K562 (cell line): Measurements from ENCODE around the gene PSMD2. TPM values are rescaled to one million over a fixed set of nuclear protein-coding genes. Genes with fewer than 3 reads are reported as not detected.

Experiments
- ATAC-seq: fragments of 200-7000 bp; cut with Tn5 transposase; 3 replicates; pipeline ENCODE4 v1.9.1; 2020; ENCODE audit warnings: moderate library complexity
- BruUV-seq: library from RNA; stranded (reverse); fragments of 400-500 nt; replicated peaks from 2 replicates; lab custom pipeline; 2021; lab: Mats Ljungman, UMichigan
- CTCF ChIA-PET: fragments of 300-600 bp; formaldehyde crosslinking; extraction: SDS; loops from one replicate; lab custom pipeline; 2021; ENCODE audit warnings: low intra/inter-chr PET ratio; lab: Yijun Ruan, JAX
- POLR2A ChIA-PET: fragments of 300-600, 350-650 bp; sonication (Branson Sonifier 250); formaldehyde crosslinking; extraction: SDS; loops from one replicate; lab custom pipeline; 2021; ENCODE audit warnings: antibody characterized with exemption, inconsistent platforms; lab: Yijun Ruan, JAX
- DNase-seq, 4 experiments: peaks; one replicate each; pipeline versions ENCODE4 v3.0.0 to v3.0.0-alpha.2; 2011 to 2018; ENCODE audit warnings: low spot score in 3 of 4, mixed read lengths in 3 of 4; ENCODE audit errors: extremely low read depth in 1 of 4
- FAIRE-seq: peaks from 2 replicates; lab custom pipeline; 2011; peaks lifted over from hg19 to GRCh38; lab: Jason Lieb, UNC
- H2AFZ ChIP-seq: 2 replicates; pipeline ENCODE4 v1.6.0; 2011; ENCODE audit warnings: low read depth, low read length, control low read depth, inconsistent platforms
- H3K27ac ChIP-seq: fragments of 200-600 bp; 3 replicates; pipeline ENCODE4 v1.8.0; 2011; ENCODE audit warnings: low read depth, mild to moderate bottlenecking, control low read depth, inconsistent platforms, low read length, moderate library complexity, mixed read lengths; ENCODE audit errors: extremely low read depth
- H3K27me3 ChIP-seq, 2 experiments: fragments of 300-600 bp in 1 of 2; 2 replicates in 1 of 2; 3 replicates in 1 of 2; pipeline versions ENCODE4 v1.6.0 to v1.8.0; 2011; ENCODE audit warnings: inconsistent platforms in 2 of 2, low read length in 2 of 2, mild to moderate bottlenecking in 1 of 2, mixed read lengths in 1 of 2, moderate library complexity in 1 of 2; ENCODE audit not compliant: control insufficient read depth in 2 of 2, insufficient read depth in 2 of 2
- H3K36me3 ChIP-seq: fragments of 300-600 bp; 3 replicates; pipeline ENCODE4 v1.8.0; 2011; ENCODE audit warnings: mild to moderate bottlenecking, low read length, inconsistent platforms; ENCODE audit not compliant: control insufficient read depth, insufficient read depth
- H3K4me1 ChIP-seq, 2 experiments: fragments of 200-600 bp in 1 of 2; replicated peaks in 1 of 2; 2 replicates in 1 of 2; 3 replicates in 1 of 2; pipeline versions ENCODE4 v1.5.1 to v1.8.0; 2011; ENCODE audit warnings: inconsistent platforms in 2 of 2, low read length in 2 of 2, mild to moderate bottlenecking in 1 of 2, mixed read lengths in 1 of 2, moderate library complexity in 1 of 2; ENCODE audit not compliant: control insufficient read depth in 2 of 2, insufficient read depth in 2 of 2
- H3K4me2 ChIP-seq: 2 replicates; pipeline ENCODE4 v1.6.1; 2011; ENCODE audit warnings: low read length, control low read depth, inconsistent platforms, mixed read lengths; ENCODE audit not compliant: insufficient read depth
- H3K4me3 ChIP-seq: fragments of 200-600 bp; sonication (generic), shearing (Covaris generic); 2 replicates; pipeline ENCODE4 v1.5.1; 2016; ENCODE audit warnings: control low read depth, inconsistent platforms
- H3K79me2 ChIP-seq: fragments of 200-600 bp; 3 replicates; pipeline ENCODE4 v1.8.0; 2011; ENCODE audit warnings: low read length, inconsistent platforms; ENCODE audit not compliant: control insufficient read depth, insufficient read depth
- H3K9ac ChIP-seq, 2 experiments: 2 replicates each; pipeline versions ENCODE4 v1.6.0 to v1.6.1; 2011; ENCODE audit warnings: low read depth in 2 of 2, low read length in 2 of 2, control low read depth in 1 of 2, inconsistent platforms in 1 of 2, mild to moderate bottlenecking in 1 of 2, mixed read lengths in 1 of 2; ENCODE audit not compliant: insufficient read depth in 1 of 2
- H3K9me1 ChIP-seq: one replicate; pipeline ENCODE4 v1.6.0; 2011; ENCODE audit warnings: inconsistent platforms, mild to moderate bottlenecking, low read length, moderate library complexity; ENCODE audit not compliant: control insufficient read depth, insufficient read depth
- H3K9me3 ChIP-seq: replicated peaks from 2 replicates; pipeline ENCODE4 v1.5.1; 2011; ENCODE audit warnings: low read depth, low read length, inconsistent platforms; ENCODE audit not compliant: control insufficient read depth, insufficient read depth
- H4K20me1 ChIP-seq: replicated peaks from 2 replicates; pipeline ENCODE4 v1.6.1; 2011; ENCODE audit warnings: low read length, inconsistent platforms, mixed read lengths; ENCODE audit not compliant: control insufficient read depth, insufficient read depth
- RB1 ChIP-seq: fragments of 450-650 bp; IDR thresholded peaks from 2 replicates; pipeline ENCODE4 v1.6.1; 2017; ENCODE audit warnings: low read depth, mild to moderate bottlenecking
- RBFOX2 ChIP-seq: fragments of 200-400 bp; formaldehyde crosslinking; IDR thresholded peaks from 2 replicates; pipeline ENCODE4 v1.6.1; 2017; ENCODE audit warnings: low read depth, mild to moderate bottlenecking, low read length, moderate library complexity
- ZBTB11 ChIP-seq, 3 experiments: fragments of 200-800 bp in 1 of 3; fragments of 250-450 bp in 1 of 3; fragments of 450-650 bp in 1 of 3; sonication (Bioruptor Pico) in 1 of 3; sonication (Bioruptor generic) in 1 of 3; formaldehyde crosslinking in 1 of 3; IDR thresholded peaks; 2 replicates each; pipeline versions ENCODE4 v1.6.1 to v1.8.0; 2016 to 2022; ENCODE audit warnings: mild to moderate bottlenecking in 2 of 3, missing genetic modification characterization in 2 of 3, missing compliant biosample characterization in 1 of 3, moderate library complexity in 1 of 3
- WGBS: fragments of 100-300 bp; shearing (Covaris generic); methylation state at CpG from one replicate; pipeline ENCODE4 v1.1.6; 2016; ENCODE audit warnings: low coverage, mixed read lengths; ENCODE audit not compliant: insufficient coverage; ENCODE audit errors: missing lambda C conversion rate; 5-methylcytosine and 5-hydroxymethylcytosine counted together
- in situ Hi-C: fragments of 300-500 bp; cut with MboI; formaldehyde crosslinking; loops from 4 replicates; pipeline ENCODE4 v1.15.0; 2018; ENCODE audit warnings: inconsistent platforms, mixed read lengths
- intact Hi-C: fragments of 100-400 bp; cut with micrococcal nuclease; formaldehyde crosslinking; loops from 2 replicates; pipeline ENCODE4 v1.14.2; 2022
- polyA plus RNA-seq, 8 experiments: library from polyadenylated mRNA; depleted of rRNA in 4 of 8; stranded (reverse) in 5 of 8; unstranded in 3 of 8; fragments of >200 nt; fragmentation: Nextera tagmentation in 2 of 8; fragmentation: Illumina TruSeq in 1 of 8; extraction: Ambion mirVana in 2 of 8; extraction: Trizol in 1 of 8; gene quantifications; 2 replicates each; pipeline versions ENCODE4 v1.2.1 to v1.2.3, GENCODE V29; 2011 to 2014; ENCODE audit warnings: inconsistent platforms in 1 of 8, missing spikeins in 1 of 8
- total RNA-seq, 7 experiments: library from RNA; depleted of rRNA in 6 of 7; stranded (reverse); fragments of >200 nt in 6 of 7; fragmentation: Illumina TruSeq in 2 of 7; extraction: Trizol in 2 of 7; gene quantifications; 2 replicates each; pipeline versions ENCODE4 v1.2.1 to v1.2.3, GENCODE V29; 2011 to 2021; ENCODE audit warnings: low replicate concordance in 1 of 7

PSMD2 gene
- total and polyA plus RNA-seq, 9 of the 15 experiments (the other 6 are each of a cell fraction or from before 2014, with no cell fraction given), result 152 to 484 (median 295) TPM

GRCh38 chr3:184316792-184317191 is 17.8 kb downstream of the PSMD2 start (continued):
- no peak for TF ChIP-seq ZBTB11 (CRISPR knock-in tag; IDR thresholded peaks at IDR 0.05)
- TF ChIP-seq, all 486 proteins: peak for 0

GRCh38 chr3:184317201-184317600 is 18.2 kb downstream of the PSMD2 start:
- TF ChIP-seq RB1, result no peak
- TF ChIP-seq RBFOX2, result 0 out of 2 replicates have a peak, but pooled peaks have one; percentile 43
- DNase-seq (no peak), FAIRE-seq (no peak), ATAC-seq (no peak)
- Histone ChIP-seq H3K27me3 (no peaks in the 10 kb centered on the region), H4K20me1 (peaks cover 41% of the 10 kb centered on the region), H3K27ac (no peak overlapping the region; the same call in 2 of the 3 replicates), H3K36me3 (peaks cover 69% of the 10 kb centered on the region), H3K9me3 (no peaks in the 10 kb centered on the region), H3K79me2 (peaks cover 77% of the 10 kb centered on the region), H3K9me1 (peaks cover 13% of the 10 kb centered on the region), H2AFZ (no peak overlapping the region), H3K4me1 (peaks cover 13 to 39% of the 10 kb centered on the region in 2 experiments; a peak in 4 of 5 replicates), H3K9ac (peak overlapping the region in 1 of 2 experiments; percentile 100; a peak in 2 of 4 replicates), H3K4me2 (peak overlapping the region; percentile 99), H3K4me3 (0 out of 2 replicates have a peak overlapping the region, but pooled peaks have one; percentile 14)
- intact Hi-C loops (no loop called here), in situ Hi-C loops (no loop called here)
- WGBS, result 81% methylated on average over 5 of the region's 5 CpGs
- BruUV-seq, result TSS peak; percentile 38
- ChIA-PET CTCF (no interaction called here), POLR2A (interaction anchor here (0.6 to 1.5 kb wide), 6 partner anchors 9 to 96 kb away, joined by 3 to 4 read pairs (median 3); no protein-coding TSS in a partner anchor)
